Subcutaneous abdominal adipose tissue (tissue), 5 donors: ENCODE data around the gene FURIN.
A peak's percentile ranks its signal among the peaks of the same experiment; 100 is the strongest.

Source experiments
- H3K27ac ChIP-seq: one replicate; pipeline ENCODE4 v1.7.0; 2013; ENCODE audit warnings: low read depth, mild to moderate bottlenecking, inconsistent platforms, low read length, moderate library complexity
- H3K27me3 ChIP-seq, 5 donors: one replicate each; pipeline ENCODE4 v1.7.0; 2013; ENCODE audit warnings: low read length in 5 of 5, inconsistent platforms in 1 of 5; ENCODE audit not compliant: control insufficient read depth in 5 of 5, insufficient read depth in 4 of 5
- H3K36me3 ChIP-seq, 5 donors: one replicate each; pipeline ENCODE4 v1.7.0; 2013; ENCODE audit warnings: low read length in 5 of 5; ENCODE audit not compliant: control insufficient read depth in 5 of 5, insufficient read depth in 5 of 5
- H3K4me1 ChIP-seq, 5 donors: one replicate each; pipeline ENCODE4 v1.7.0; 2013; ENCODE audit warnings: low read length in 5 of 5, mild to moderate bottlenecking in 3 of 5, moderate library complexity in 1 of 5; ENCODE audit not compliant: control insufficient read depth in 5 of 5, insufficient read depth in 5 of 5
- H3K4me3 ChIP-seq, 5 donors: one replicate each; pipeline ENCODE4 v1.7.0; 2013; ENCODE audit warnings: low read length in 5 of 5, low read depth in 1 of 5
- H3K9ac ChIP-seq, 5 donors: one replicate each; pipeline ENCODE4 v1.7.0; 2013; ENCODE audit warnings: low read length in 5 of 5, mild to moderate bottlenecking in 4 of 5, moderate library complexity in 3 of 5
- H3K9me3 ChIP-seq, 5 donors: one replicate each; pipeline ENCODE4 v1.7.0; 2013; ENCODE audit warnings: low read length in 5 of 5; ENCODE audit not compliant: control insufficient read depth in 5 of 5
- donor health status: healthy.
- donor health status: healthy.
- donor health status: healthy.
- donor health status: healthy.
- donor health status: healthy.

Gene FURIN

DNA sequence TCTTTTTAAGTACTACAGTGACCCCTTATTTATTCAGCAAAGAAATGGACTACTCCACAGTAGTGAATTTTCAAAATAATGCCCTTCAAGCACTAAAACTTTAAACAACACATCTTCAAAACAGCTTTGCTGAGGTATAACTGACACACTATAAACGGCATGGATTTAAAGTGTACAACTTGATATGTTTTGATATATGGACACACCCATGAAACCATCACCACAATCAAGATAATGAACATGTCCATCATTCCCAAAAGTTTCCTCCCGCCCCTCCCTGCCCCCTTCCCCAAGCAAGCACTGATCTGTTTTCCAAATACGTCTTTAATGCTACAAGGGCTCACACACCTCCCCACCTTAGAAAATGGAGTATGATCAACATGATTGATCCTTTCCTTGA is 1.6 kb upstream of the FURIN start:
- H3K27ac ChIP-seq = no peak overlapping the region
- H3K9ac ChIP-seq = no peak overlapping the region
- H3K36me3 ChIP-seq = no peaks in the 10 kb centered on the region
- H3K4me1 ChIP-seq = peaks cover 14 to 66% (median 60%) of the 10 kb centered on the region in 5 donors
- H3K4me3 ChIP-seq = no peak overlapping the region
- H3K9me3 ChIP-seq = no peaks in the 10 kb centered on the region
- H3K27me3 ChIP-seq = no peaks in the 10 kb centered on the region

DNA sequence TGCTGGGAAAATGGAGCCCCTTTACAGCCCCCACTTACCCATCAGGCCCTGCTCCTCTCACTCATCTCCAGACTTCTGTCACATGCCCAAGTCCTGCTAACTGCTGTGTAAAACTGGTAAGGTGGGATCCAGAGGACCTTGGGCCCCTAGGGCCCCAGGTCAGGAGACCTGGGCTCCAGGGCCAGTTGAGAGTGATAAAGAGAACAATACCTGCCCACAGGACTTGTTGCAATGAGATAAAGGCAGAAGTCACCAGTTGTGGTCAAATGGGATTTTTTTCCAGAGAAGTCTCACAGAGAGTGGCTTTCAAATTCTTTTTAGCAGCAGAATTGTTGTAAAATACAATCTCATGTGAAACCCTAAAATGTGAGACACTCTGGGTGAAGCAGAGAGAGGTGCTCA is 753 bp downstream of the FURIN start:
- Histone ChIP-seq H3K36me3 (no peaks in the 10 kb centered on the region), H3K27me3 (no peaks in the 10 kb centered on the region), H3K4me3 (peak overlapping the region in 1 of 5 donors; percentile 17), H3K4me1 (peaks cover 16 to 68% (median 66%) of the 10 kb centered on the region in 5 donors), H3K9ac (peak overlapping the region; percentile 4 to 92 (median 51)), H3K9me3 (no peaks in the 10 kb centered on the region), H3K27ac (peak overlapping the region; percentile 100)

DNA sequence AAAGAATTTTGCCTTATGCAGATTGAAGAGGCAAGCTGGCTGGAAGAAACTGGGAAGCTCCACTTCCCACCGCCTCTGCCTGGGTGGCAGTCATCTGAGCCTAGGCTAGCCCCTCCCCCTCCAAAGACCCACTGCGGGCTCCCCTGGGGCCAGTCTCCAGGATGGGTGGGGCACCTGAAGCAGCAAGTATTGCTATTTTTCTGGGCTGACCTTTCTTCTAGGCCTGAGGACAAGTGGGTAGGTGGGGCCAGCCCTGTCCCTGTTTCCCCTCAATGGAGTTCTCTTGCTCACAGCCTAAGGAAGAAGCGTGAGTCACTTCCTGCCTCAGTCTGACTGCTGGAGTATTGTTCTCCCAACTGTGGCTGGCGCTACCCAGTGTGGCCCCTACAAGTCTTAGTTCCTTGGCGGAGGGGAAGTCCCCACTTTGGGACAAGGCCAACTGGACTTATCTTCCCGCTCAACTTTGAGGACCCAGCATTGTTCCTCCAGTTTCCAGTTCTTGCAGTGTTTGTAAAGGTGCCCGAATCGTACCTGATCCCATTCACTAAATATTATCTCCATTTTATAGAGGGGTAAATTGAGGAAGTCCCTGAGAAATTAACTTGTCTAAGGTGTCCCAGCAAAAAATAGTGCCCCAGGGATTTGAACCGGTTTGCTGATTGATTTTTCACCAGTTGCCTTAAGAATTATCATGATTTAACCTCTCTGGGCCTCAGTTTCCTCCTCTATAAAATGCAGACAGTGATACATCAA is 1.4 kb downstream of the FURIN start:
- Histone ChIP-seq H3K9me3 (no peaks in the 10 kb centered on the region), H3K4me1 (peaks cover 16 to 71% (median 68%) of the 10 kb centered on the region in 5 donors), H3K4me3 (peak overlapping the region; percentile 66 to 88 (median 83)), H3K27ac (peak overlapping the region; percentile 100), H3K36me3 (no peaks in the 10 kb centered on the region), H3K27me3 (no peaks in the 10 kb centered on the region), H3K9ac (peak overlapping the region; percentile 91 to 99 (median 97))

DNA sequence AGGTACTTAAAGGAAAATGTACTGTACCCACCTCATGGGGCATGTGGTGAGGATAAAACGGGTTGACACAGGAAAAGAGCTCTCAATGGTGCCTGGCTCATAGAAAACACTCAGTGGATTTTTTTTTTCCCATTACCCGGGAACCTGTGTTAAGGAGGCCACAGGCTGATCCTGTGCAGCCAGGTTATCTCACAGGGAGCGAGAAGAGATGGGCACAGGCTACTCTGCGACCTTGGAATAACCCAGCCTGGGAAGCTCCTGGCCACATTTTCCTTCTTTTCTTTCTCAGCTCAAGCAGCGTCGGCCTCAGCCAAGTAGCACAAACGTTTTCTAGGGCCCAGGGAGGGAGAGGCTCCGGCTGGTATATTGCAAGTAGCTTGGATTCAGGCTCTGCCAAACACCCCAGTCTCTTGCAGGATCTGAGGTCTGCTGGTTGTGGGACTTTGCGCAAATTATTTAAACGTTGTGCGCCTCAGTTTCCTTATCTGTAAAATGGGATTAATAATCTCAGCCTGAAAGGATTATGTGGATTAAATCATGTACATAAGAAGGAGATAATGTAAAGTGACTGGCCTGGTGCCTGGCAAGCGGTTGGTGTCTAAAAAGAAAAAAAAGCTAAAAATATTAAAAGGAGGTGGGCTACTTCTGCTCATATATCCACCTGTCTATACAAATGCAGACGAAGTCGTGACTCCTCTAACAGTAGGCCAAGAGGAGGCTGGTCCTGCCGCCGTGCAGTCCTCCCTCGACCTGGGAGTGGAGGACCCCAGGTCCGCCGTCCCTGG is 2.2 kb downstream of the FURIN start:
- Histone ChIP-seq H3K4me1 (peaks cover 16 to 71% (median 68%) of the 10 kb centered on the region in 5 donors), H3K27ac (peak overlapping the region; percentile 100), H3K27me3 (no peaks in the 10 kb centered on the region), H3K9me3 (no peaks in the 10 kb centered on the region), H3K4me3 (peak overlapping the region; percentile 66 to 88 (median 83)), H3K9ac (peak overlapping the region; percentile 91 to 99 (median 97)), H3K36me3 (peaks cover 0 to 4% (median 2%) of the 10 kb centered on the region in 5 donors)

DNA sequence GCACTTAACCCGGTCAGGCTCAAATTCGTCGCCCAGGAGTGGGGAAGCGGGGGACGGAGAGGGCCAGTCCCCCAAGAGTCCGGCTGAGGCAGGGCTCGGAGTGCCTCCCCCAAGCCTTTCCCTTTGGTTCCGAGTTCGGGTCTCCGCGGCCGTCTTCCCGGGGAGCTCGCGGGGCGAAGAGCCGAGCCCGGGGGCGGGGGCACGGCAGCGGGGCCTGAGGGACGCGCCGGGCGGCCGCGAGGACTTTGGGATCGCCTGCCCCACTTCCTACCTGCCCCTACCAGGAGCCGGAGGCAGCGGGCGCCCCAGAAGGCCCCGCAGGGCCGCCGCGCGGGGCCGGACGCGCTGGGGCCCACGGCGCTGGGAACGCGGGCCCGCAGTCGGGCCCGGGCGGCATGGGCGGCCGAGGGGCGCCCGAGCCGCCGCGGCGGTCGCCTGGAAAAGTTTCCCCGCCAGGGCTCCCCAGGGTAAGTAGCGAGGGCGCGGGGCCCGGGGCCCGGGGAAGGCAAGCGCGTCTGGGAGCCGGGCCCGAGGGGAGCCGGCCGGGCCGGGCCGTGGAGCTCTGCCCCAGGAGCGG is 2.8 kb downstream of the FURIN start:
- Histone ChIP-seq H3K36me3 (peaks cover 0 to 11% (median 8%) of the 10 kb centered on the region in 5 donors), H3K27ac (peak overlapping the region; percentile 100), H3K27me3 (no peaks in the 10 kb centered on the region), H3K4me3 (peak overlapping the region in 4 of 5 donors; percentile 83 to 88 (median 86)), H3K4me1 (peaks cover 16 to 69% (median 62%) of the 10 kb centered on the region in 5 donors), H3K9me3 (no peaks in the 10 kb centered on the region), H3K9ac (peak overlapping the region; percentile 91 to 99 (median 97))

DNA sequence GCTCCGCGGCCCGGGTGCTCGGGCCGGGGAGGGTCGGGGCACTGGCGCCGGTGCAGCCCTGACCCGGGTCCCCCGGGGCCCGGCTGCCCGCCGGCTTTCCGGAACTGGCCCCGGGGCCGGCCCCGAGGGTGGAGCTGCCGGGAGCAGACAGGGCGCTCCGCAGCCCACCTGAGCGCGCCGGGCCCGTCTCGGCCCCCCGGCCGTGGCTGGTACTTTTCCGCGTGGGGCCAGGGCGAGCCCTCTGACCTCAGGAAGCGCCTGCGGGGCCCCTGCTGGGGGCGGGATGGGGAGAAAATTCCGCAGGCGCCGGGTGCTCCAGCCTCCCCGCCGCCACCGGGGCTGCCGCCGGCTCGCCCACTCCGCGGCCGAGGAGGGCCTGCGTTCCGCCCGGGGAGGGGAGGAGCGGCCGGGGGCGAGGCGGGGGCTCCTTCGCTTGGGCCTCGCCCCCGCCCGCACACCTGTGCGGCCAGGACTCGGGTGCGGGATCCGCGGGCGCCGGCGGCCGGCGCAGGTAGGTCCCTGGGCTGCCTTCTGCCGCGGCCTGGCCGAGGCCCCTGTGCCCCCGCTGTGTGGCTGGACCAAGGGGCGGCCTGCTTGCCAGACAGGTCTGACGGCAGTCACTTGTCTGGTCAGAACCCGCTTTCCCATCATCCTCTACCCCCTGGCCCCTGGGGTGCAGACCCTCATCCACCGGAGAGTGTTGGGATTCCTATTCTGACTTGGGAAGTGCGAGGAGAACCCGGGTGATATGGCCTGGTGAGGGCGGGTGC is 3.5 kb downstream of the FURIN start:
- no peaks in the 10 kb centered on the region for H3K9me3 ChIP-seq
- peak overlapping the region; percentile 84 to 97 (median 95) for H3K9ac ChIP-seq
- peak overlapping the region; percentile 100 for H3K27ac ChIP-seq
- H3K36me3 ChIP-seq = peaks cover 0 to 18% (median 15%) of the 10 kb centered on the region in 5 donors
- H3K4me3 ChIP-seq = peak overlapping the region; percentile 83 to 92 (median 87)
- peaks cover 16 to 64% (median 57%) of the 10 kb centered on the region in 5 donors for H3K4me1 ChIP-seq
- no peaks in the 10 kb centered on the region for H3K27me3 ChIP-seq

DNA sequence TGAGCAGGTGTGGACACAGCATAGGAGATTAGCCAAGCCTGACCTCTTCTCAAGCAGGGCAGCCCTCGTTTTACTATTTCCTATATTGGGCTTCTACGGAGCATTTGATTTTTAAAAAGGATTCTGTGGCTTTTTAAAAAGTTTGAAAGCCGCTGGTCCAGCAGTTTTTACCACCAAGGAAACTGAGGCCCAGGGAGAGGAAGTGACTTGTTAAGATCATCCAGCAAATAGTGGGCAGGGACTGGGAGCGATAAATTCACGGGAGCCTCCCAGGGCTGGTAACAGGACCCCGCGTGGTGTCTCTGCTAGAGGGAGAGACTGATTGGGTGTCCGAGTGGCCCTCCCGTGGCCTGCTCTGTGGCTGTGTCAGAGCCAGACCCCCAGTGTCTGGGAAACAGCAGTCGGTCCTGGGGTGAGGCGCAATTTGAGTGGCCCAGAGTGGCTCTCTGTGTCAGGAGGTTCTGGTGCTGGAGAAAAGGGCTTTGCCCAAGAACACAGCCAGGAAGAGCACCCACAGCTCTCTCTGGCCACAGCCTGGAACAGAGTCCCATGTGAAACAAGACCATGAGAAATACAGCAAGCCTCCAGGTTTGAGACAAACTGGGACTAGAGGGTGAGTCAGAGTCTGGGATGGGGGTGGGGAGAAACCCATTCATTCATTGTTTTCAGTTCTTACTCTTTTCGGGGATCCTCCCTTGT is 4.2 kb downstream of the FURIN start:
- Histone ChIP-seq H3K36me3 (peaks cover 0 to 25% (median 23%) of the 10 kb centered on the region in 5 donors), H3K27me3 (no peaks in the 10 kb centered on the region), H3K9ac (peak overlapping the region; percentile 84 to 97 (median 95)), H3K4me3 (peak overlapping the region; percentile 83 to 92 (median 87)), H3K27ac (peak overlapping the region; percentile 100), H3K9me3 (no peaks in the 10 kb centered on the region), H3K4me1 (peaks cover 16 to 58% (median 56%) of the 10 kb centered on the region in 5 donors)

DNA sequence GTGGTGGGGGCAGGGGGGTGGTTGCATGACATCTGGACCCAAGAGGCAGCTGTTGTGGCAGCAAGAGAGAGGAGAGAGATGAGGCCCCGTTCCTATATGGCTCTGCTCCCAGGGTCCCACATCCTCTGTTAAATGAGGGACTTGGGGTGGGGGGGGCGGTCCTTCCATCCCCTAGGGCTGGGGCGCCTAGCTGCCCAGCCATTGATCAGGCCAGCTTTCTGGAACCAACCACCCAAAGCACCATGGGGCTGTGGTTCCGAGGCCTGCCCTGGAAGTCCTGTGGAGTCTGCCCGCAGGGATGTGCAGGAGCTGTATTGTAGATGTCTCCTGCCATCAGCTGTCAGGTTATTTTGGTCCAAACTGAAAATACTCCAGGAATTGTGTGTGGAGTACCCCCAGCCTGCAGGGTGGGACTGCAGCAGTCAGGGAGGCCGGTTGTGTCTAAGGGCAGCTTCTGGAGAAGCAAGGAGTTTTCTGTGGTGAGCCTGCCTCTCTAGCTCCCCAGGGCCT is 5.2 kb downstream of the FURIN start:
- no peaks in the 10 kb centered on the region for H3K9me3 ChIP-seq
- peaks cover 0 to 34% (median 32%) of the 10 kb centered on the region in 5 donors for H3K36me3 ChIP-seq
- H3K4me3 ChIP-seq = peak overlapping the region; percentile 48 to 88 (median 86)
- peaks cover 16 to 50% (median 49%) of the 10 kb centered on the region in 5 donors for H3K4me1 ChIP-seq
- peak overlapping the region in 4 of 5 donors; percentile 8 to 97 (median 92) for H3K9ac ChIP-seq
- H3K27me3 ChIP-seq = no peaks in the 10 kb centered on the region
- H3K27ac ChIP-seq = peak overlapping the region; percentile 100
